Measurements from ENCODE around the gene SMARCA2.

Gene SMARCA2

GRCh38 chr9:2036844-2037243 is 21.7 kb downstream of the SMARCA2 start:
- TF ChIP-seq, protein P1, sequence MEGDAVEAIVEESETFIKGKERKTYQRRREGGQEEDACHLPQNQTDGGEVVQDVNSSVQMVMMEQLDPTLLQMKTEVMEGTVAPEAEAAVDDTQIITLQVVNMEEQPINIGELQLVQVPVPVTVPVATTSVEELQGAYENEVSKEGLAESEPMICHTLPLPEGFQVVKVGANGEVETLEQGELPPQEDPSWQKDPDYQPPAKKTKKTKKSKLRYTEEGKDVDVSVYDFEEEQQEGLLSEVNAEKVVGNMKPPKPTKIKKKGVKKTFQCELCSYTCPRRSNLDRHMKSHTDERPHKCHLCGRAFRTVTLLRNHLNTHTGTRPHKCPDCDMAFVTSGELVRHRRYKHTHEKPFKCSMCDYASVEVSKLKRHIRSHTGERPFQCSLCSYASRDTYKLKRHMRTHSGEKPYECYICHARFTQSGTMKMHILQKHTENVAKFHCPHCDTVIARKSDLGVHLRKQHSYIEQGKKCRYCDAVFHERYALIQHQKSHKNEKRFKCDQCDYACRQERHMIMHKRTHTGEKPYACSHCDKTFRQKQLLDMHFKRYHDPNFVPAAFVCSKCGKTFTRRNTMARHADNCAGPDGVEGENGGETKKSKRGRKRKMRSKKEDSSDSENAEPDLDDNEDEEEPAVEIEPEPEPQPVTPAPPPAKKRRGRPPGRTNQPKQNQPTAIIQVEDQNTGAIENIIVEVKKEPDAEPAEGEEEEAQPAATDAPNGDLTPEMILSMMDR (conservative IDR thresholded peaks at IDR 0.05; ENCODE audit: low read depth, low read length) = no peak
- H3K4me3 ChIP-seq (ENCODE audit: low read depth, low read length) = no peak overlapping the region

GRCh38 chr9:2039294-2040180 is 24.4 kb downstream of the SMARCA2 start:
- TF ChIP-seq, protein P1 (conservative IDR thresholded peaks at IDR 0.05; ENCODE audit: low read depth, low read length) = no peak
- no peak overlapping the region for H3K4me3 ChIP-seq (ENCODE audit: low read depth, low read length)
- DNase-seq (ENCODE audit: low read depth) = no peak

More at GRCh38 chr9:2036844-2037243, 21.7 kb downstream of the SMARCA2 start:
- DNase-seq (ENCODE audit: low read depth) = no peak

- DNase-seq (ENCODE audit: low read depth) = no peak
Measured at GRCh38 chr9:2040828-2041227, 25.7 kb downstream of the SMARCA2 start.

DNA sequence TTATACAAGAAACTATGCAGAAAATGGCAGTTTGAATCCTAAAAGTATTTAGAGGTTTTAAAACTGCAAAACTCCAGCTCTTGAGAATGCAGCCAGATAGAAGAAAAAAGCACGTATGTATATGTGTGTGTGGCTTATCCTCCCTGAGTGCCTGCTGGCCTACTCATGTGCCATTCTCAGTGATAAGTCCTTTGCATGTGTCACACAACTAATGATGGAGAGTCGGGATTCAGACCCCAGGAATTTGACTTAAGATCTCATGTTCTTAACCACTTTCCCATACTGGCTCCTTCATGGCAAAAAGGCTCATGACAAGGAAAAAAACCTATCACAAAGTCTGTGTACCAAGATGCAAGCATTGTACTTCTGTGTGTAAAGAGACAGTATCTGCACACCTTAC is 26.6 kb downstream of the SMARCA2 start:
- DNase-seq (ENCODE audit: low read depth) = no peak
- TF ChIP-seq, protein P1 (conservative IDR thresholded peaks at IDR 0.05; ENCODE audit: low read depth, low read length) = no peak
- no peak overlapping the region for H3K4me3 ChIP-seq (ENCODE audit: low read depth, low read length)

More at GRCh38 chr9:2040828-2041227, 25.7 kb downstream of the SMARCA2 start:
- TF ChIP-seq, protein P1 (conservative IDR thresholded peaks at IDR 0.05; ENCODE audit: low read depth, low read length) = no peak
- no peak overlapping the region for H3K4me3 ChIP-seq (ENCODE audit: low read depth, low read length)

- TF ChIP-seq, protein P1 (conservative IDR thresholded peaks at IDR 0.05; ENCODE audit: low read depth, low read length) = no peak
- H3K4me3 ChIP-seq (ENCODE audit: low read depth, low read length) = no peak overlapping the region
- DNase-seq (ENCODE audit: low read depth) = no peak
Measured at GRCh38 chr9:2043243-2043642, 28.1 kb downstream of the SMARCA2 start.

DNA sequence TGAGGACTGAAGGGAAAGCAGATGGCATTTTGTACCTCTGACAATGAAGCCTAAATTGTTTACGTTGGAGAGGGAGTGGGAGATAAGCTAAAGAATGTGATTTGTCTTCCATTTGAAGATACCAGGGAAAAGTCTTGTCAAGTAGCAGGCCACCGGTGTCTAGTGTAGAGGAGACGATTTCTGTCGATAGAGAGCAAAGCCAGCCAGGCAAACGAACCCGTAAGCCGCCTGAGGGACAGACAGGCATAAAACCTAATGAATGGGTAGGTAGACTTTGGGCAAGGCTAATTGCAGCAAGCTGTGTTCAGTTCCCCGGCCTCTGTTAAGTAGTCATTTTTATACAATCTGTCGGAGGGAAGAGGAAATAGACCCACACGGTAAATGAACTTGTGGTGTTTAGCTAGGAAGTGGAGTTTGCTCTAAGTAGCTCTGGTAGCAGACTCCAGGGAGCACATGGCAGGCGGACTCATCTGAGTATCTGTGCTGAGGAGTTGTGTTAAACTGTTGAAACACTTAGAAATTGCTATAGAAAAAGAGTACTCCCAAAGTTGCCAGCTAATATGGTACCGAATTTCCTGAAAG is 28.8 kb downstream of the SMARCA2 start:
- TF ChIP-seq, protein P1 (conservative IDR thresholded peaks at IDR 0.05; ENCODE audit: low read depth, low read length) = no peak
- DNase-seq (ENCODE audit: low read depth) = no peak
- no peak overlapping the region for H3K4me3 ChIP-seq (ENCODE audit: low read depth, low read length)
